NCI-H446 (cell line): Measurements from ENCODE around the gene GABRB3.

Experiments used
- DNase-seq, 2 experiments: peaks; one replicate each; lab custom pipeline; 2025; lab: John Stamatoyannopoulos, UW

The GABRB3 gene

GRCh38 chr15:26676115-26676514 is 96.8 kb downstream of the GABRB3 start:
- no peak for DNase-seq

- no peak for DNase-seq
Observed at GRCh38 chr15:26674467-26674866, 98.4 kb downstream of the GABRB3 start.

- no peak for DNase-seq
Observed at GRCh38 chr15:26673445-26673844, 99.4 kb downstream of the GABRB3 start.

GRCh38 chr15:26670116-26670515 is 102.8 kb downstream of the GABRB3 start:
- DNase-seq, result no peak

- DNase-seq, result peak in 1 of 2 experiments; percentile 12
Observed at GRCh38 chr15:26667222-26667988, 105.5 kb downstream of the GABRB3 start.

- no peak for DNase-seq
Observed at GRCh38 chr15:26665957-26666791, 106.7 kb downstream of the GABRB3 start.

- DNase-seq, result no peak
Observed at GRCh38 chr15:26662283-26662682, 110.6 kb downstream of the GABRB3 start.

GRCh38 chr15:26661748-26662147 is 111.1 kb downstream of the GABRB3 start:
- DNase-seq, result no peak

GRCh38 chr15:26661107-26661506 is 111.8 kb downstream of the GABRB3 start:
- no peak for DNase-seq

- DNase-seq, result peak; percentile 3 to 39
Observed at GRCh38 chr15:26660241-26660640, 112.6 kb downstream of the GABRB3 start.

- no peak for DNase-seq
Observed at GRCh38 chr15:26658290-26658689, 114.6 kb downstream of the GABRB3 start.

GRCh38 chr15:26656080-26656479 is 116.8 kb downstream of the GABRB3 start:
- DNase-seq, result no peak

- no peak for DNase-seq
Observed at GRCh38 chr15:26651909-26652308, 121.0 kb downstream of the GABRB3 start.

GRCh38 chr15:26648676-26649075 is 124.2 kb downstream of the GABRB3 start:
- DNase-seq, result no peak

GRCh38 chr15:26644948-26645347 is 127.9 kb downstream of the GABRB3 start:
- DNase-seq, result no peak

GRCh38 chr15:26641144-26641543 is 131.7 kb downstream of the GABRB3 start:
- DNase-seq, result no peak

- no peak for DNase-seq
Observed at GRCh38 chr15:26640601-26641000, 132.3 kb downstream of the GABRB3 start.

GRCh38 chr15:26639966-26640365 is 132.9 kb downstream of the GABRB3 start:
- DNase-seq, result no peak

GRCh38 chr15:26635614-26636013 is 137.3 kb downstream of the GABRB3 start:
- DNase-seq, result no peak

- no peak for DNase-seq
Observed at GRCh38 chr15:26635105-26635504, 137.8 kb downstream of the GABRB3 start.

- DNase-seq, result peak in 1 of 2 experiments; percentile 1
Observed at GRCh38 chr15:26634319-26634718, 138.5 kb downstream of the GABRB3 start.

- DNase-seq, result no peak
Observed at GRCh38 chr15:26632500-26632899, 140.4 kb downstream of the GABRB3 start.

- no peak for DNase-seq
Observed at GRCh38 chr15:26631894-26632293, 141.0 kb downstream of the GABRB3 start.
